C4-2B (cell line): ENCODE data around the gene MTERF1.
A peak's percentile ranks its signal among the peaks of the same experiment; 100 is the strongest.

Experiments used
- CTCF ChIP-seq: fragments of 450-650 bp; conservative IDR thresholded peaks from 2 replicates; pipeline ENCODE4 v1.5.1; 2017; ENCODE audit warnings: mild to moderate bottlenecking
- ZFX ChIP-seq: fragments of 450-650 bp; IDR thresholded peaks from 2 replicates; pipeline ENCODE4 v1.6.1; 2017

GRCh38 chr7:91866599-91867148, 13.8 kb downstream of the MTERF1 start:
- TF ChIP-seq CTCF: peak; percentile 25; the same call in 1 of the 2 replicates
- no peak for TF ChIP-seq ZFX
